NCI-H2227 (cell line): ENCODE data around the gene GCK.

ENCODE experiments used
- DNase-seq: peaks from one replicate; lab custom pipeline; 2025; ENCODE audit not compliant: unreplicated experiment; lab: John Stamatoyannopoulos, UW

Gene GCK

DNA sequence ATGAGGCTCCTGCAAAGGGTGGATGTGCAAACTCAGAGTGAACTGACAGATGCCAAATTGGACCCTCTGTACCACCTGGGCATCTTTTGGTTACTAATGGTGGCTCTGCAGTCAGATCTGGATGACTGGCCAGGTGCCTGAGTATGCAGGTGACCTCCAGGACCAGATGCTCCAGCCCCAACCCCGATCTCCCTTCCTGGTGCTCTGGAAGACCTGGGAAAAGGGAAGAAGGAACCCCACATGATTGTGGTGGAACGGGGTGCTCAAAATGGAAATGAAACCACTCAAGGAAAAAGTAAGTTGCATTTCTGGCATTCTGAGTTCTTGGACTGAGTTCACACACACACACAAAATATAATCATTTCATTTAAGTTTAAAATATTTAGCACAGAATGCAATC, 94.9 kb downstream of the GCK start:
- no peak for DNase-seq
